Tibial nerve (tissue), 4 donors: ENCODE measurements around the gene PRM1.

ENCODE experiments used
- EP300 ChIP-seq, 2 donors: sonication (generic); formaldehyde crosslinking; IDR thresholded peaks; one replicate each; pipeline ENCODE4 v1.6.1; 2017; ENCODE audit warnings: antibody characterized with exemption in 2 of 2, mild to moderate bottlenecking in 1 of 2
- POLR2A ChIP-seq, 2 donors: fragments of 450-650 bp; IDR thresholded peaks; one replicate each; pipeline ENCODE4 v1.6.1; 2017; ENCODE audit warnings: antibody characterized with exemption in 2 of 2, mild to moderate bottlenecking in 2 of 2, moderate library complexity in 2 of 2
- TF ChIP-seq, protein P1 (sequence below), 5 experiments: fragments of 200-600 bp in 3 of 5; fragments of 450-650 bp in 2 of 5; sonication (generic) in 3 of 5; IDR thresholded peaks; one replicate each; pipeline ENCODE4 v1.5.1; 2016 to 2019; ENCODE audit warnings: antibody characterized with exemption in 5 of 5, mild to moderate bottlenecking in 3 of 5, moderate library complexity in 2 of 5

DNA sequence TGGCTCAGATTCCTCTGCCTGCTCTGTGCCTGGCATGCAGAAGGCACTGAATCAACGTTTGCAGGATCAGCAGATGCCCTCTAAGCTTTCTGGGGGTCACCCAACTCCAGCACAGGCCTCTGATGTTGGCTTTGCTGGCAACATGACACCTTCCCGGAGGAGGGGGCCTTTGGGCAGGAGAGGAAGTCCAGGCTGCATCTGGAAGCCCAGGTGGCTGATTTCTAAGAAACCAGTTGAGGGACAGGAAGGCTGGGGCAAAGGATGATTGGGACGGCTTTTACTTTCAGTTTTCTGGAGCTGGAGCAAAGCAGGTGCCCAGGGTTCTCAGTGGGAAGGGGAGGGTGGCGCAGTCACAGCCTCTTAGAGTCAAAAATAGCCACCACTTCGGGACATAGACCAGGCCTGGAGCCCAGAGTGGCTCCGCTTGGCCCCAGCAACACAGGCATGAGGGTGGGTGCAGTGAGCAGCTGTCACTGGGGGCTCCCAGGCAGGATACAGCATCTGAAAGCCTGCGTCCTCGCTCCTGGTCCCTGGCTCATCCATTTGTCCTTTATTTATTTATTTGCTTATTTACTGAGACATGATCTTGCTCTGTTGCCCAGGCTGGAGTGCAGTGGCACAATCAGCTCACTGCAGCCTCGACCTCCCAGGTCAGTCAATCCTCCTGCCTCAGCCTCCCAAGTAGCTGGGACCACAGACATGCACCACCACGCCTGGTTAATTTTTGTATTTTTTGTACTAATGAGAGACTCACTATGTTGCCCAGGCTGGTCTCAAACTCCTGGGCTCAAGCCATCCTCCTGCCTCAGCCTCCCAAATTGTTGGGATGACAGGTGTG is 40.3 kb downstream of the PRM1 start:
- TF ChIP-seq, protein P1, sequence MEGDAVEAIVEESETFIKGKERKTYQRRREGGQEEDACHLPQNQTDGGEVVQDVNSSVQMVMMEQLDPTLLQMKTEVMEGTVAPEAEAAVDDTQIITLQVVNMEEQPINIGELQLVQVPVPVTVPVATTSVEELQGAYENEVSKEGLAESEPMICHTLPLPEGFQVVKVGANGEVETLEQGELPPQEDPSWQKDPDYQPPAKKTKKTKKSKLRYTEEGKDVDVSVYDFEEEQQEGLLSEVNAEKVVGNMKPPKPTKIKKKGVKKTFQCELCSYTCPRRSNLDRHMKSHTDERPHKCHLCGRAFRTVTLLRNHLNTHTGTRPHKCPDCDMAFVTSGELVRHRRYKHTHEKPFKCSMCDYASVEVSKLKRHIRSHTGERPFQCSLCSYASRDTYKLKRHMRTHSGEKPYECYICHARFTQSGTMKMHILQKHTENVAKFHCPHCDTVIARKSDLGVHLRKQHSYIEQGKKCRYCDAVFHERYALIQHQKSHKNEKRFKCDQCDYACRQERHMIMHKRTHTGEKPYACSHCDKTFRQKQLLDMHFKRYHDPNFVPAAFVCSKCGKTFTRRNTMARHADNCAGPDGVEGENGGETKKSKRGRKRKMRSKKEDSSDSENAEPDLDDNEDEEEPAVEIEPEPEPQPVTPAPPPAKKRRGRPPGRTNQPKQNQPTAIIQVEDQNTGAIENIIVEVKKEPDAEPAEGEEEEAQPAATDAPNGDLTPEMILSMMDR (IDR thresholded peaks at IDR 0.05) = no peak
- no peak for TF ChIP-seq POLR2A (IDR thresholded peaks at IDR 0.05)
- no peak for TF ChIP-seq EP300 (IDR thresholded peaks at IDR 0.05)
